ENCODE measurements around the gene TEF.

TEF gene

GRCh38 chr22:41354979-41355378 is 26.8 kb upstream of the TEF start:
- no peak for DNase-seq

DNA sequence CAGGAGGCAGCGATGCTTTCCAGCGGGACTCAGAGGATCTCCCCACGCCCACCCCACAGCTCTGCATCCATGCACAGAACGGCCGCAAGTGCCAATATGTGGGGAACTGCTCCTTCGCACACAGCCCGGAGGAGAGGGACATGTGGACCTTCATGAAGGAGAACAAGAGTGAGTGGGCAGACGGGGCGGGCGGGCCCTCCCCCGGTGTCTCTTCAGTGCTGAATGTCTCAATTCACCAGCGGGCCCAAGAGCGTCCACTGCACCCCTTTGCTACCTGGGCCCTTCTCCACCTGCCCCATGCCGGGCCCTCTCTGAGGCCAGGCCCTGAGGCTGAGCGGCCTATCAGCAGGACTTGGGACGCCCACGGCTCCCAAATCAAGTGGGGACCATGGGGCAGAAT is 25.8 kb upstream of the TEF start:
- DNase-seq: no peak

GRCh38 chr22:41356430-41357028 is 25.2 kb upstream of the TEF start:
- DNase-seq: no peak

DNA sequence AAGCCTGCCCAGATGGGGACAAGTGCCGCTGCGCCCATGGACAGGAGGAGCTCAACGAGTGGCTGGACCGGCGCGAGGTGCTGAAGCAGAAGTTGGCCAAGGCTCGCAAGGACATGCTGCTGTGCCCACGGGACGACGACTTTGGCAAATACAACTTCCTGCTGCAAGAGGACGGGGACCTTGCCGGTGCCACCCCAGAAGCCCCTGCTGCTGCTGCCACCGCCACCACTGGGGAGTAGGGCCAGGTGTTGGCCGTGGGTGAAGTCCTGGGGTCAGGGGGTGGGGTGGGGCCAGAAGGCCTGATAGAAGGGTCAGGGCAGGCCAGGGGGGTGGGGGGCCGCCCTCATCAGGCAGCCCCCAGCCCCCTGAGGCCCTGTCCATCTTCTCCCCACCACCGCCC is 24.6 kb upstream of the TEF start:
- no peak for DNase-seq

- no peak for DNase-seq
Observed at GRCh38 chr22:41358927-41359326, 22.8 kb upstream of the TEF start.

DNA sequence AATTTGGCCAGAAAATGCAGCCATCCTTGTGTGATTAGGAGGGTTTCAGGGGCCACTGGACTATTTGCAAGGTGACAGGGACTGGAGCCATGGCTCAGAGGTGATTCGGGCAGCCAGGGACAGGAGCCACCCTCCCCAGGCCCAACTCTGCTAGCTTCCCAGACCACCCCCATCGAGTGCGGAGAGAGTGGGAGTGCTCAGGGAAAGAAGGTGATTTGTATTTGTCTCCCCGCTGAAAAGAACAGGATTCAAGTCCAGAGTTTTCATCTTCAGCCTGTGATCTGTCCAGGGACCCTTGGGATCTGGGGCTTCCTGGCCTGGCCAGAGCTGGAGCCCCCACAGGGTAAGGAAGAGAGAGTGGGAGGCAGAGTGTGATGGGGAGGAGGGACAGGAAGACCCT is 22.4 kb upstream of the TEF start:
- DNase-seq: no peak

- no peak for DNase-seq
Observed at GRCh38 chr22:41360126-41360525, 21.6 kb upstream of the TEF start.

DNA sequence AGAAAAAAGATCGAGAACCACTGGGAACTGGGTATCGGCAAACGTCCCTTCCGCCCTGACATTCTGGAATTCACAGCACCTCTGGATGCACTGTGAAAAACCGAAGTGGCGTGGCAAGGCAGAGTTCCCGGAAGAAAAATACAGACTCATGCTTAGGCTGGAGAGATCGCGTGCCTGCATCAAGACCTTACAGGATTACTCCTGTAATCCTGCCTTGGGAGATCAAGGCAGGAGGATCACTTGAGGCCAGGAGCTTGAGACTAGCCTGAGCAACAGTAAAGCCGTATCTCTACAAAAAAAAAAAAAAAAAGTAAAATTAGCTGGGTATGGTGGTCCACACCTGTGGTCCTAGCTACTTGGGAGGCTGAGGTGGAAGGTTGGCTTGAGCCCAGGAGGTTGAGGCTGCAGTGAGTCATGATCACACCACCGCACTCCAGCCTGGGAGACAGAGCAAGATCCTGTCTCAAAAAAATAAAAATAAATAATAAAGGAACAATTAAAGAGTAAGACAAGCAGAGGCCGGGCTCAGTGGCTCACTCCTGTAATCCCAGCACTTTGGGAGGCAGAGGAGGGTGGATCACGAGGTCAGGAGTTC is 19.9 kb upstream of the TEF start:
- no peak for DNase-seq

DNA sequence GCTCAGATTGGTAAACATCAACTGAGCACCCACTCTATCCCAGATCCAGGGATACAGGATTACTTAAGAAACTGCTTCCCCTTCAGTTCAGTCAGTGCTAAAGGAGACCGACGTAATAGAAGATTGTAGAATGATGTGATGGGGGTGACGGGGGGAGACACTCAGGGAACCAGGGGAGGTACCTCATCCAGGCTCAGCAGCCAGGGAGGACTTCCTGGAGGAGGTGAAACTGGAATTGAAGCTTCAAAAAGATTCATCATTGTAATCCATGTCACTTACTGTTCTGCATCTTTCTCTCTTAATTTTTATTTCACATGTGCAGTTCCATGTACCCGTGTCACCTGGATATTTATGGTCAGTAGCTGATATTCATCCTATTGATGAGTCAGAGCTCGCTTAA is 19.1 kb upstream of the TEF start:
- DNase-seq: no peak

DNA sequence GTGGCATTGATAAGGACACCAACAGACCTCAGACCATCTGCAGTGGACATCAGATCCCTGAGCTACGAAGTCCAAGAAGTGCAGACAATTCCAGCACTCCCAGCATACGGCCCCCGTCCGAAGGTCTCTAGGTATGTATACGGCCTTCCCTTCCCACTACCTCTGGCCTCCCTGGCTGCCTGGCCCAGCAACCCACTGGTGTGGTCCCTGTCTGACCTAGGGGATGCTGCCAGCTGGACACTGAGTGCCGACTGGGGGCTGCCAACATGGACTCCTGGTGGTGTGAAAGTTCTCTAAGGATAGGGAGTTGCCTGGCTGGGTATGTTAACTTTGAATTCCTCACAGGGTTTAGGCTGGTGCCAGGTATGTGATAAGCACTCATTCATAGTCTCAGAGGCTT is 17.5 kb upstream of the TEF start:
- DNase-seq: no peak

GRCh38 chr22:41364955-41365354 is 16.8 kb upstream of the TEF start:
- no peak for DNase-seq

DNA sequence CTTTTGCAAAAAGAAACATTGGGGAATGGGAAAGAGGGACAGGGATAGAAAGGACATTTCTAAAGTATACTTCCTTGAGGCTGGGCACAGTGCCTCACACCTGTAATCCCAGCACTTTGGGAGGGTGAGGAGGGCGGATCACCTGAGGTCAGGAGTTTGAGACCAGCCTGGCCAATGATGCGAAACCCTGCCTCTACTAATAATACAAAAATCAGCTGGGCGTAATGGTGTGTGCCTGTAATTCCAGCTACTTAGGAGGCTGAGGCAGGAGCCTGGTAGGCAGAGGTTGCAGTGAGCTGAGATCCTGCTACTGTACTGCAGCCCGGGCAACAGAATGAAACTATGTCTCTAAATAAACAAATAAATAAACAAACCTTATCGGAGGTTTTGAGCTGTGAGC is 16.3 kb upstream of the TEF start:
- no peak for DNase-seq

GRCh38 chr22:41366323-41367029 is 15.3 kb upstream of the TEF start:
- no peak for DNase-seq

DNA sequence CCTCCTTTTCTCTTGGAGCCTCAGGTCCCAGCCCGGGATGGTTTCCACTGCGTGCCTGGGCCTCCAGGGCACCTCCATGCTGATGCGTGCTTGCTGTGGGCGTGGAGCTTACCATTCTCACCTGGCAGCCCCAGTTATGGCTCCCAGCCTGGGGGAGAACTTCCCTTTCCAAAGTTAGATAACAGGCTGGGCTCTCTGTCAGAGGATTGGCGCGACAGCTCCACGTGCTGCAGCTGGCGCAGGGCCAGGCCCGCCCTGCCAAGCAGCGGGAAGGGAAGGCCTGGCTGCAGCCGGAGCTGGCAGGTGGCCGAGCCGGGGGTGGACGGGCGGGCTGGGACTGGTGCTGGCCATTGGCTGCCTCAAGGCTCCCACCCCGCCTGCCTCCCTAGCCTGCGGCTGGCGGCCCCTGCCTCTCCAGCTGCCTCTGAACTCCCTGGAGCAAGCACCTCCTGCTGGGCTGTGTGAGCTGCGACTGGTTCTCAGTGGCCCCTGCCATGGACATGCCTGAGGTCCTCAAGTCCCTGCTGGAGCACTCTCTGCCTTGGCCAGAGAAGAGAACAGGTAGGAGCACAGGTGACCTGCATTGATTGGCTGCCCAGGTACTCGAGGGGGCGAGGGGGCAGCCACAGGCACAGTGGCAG is 14.6 kb upstream of the TEF start:
- peak; percentile 94 for DNase-seq

DNA sequence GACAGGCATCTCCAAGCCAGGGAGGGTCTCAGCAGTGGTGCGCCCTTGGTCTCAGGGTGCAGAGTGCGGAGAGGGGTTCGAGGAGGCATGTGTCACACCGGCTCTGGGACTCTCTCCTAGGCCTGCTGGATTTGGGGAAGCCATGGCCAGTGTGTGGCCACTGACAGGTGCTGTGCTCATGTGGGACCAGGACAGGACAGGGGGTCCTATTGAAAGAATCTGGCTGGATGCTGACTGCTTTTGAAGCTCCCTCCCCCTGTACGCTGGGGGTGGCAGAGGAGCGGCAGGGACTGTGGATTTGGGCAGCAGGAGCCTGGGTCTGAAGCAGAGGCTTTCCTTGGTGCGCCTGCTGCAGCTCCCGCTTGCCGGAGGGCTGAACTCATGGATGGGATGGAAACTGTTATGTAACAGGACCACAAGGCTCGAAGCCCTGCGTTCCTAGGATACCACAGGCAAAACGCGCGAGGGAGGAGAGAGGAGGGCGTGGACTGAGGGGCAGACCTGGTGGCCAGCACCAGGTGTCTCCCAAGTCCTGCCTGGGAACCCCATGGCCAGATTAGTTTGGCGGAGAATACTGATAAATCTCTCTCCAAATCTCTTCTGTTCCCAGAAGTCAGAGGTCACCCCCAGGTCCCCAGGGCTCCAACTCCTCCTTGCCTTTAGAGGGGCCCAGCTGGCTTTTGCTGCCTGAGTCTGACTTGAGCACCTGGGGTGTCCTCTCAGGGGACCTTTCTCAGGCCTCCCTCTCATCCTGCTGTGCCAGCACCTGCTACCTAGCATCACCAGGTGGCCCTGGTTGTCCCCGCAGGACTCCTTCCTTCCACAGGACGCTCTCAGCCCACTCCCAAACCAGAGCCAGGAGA is 13.8 kb upstream of the TEF start:
- DNase-seq: no peak

DNA sequence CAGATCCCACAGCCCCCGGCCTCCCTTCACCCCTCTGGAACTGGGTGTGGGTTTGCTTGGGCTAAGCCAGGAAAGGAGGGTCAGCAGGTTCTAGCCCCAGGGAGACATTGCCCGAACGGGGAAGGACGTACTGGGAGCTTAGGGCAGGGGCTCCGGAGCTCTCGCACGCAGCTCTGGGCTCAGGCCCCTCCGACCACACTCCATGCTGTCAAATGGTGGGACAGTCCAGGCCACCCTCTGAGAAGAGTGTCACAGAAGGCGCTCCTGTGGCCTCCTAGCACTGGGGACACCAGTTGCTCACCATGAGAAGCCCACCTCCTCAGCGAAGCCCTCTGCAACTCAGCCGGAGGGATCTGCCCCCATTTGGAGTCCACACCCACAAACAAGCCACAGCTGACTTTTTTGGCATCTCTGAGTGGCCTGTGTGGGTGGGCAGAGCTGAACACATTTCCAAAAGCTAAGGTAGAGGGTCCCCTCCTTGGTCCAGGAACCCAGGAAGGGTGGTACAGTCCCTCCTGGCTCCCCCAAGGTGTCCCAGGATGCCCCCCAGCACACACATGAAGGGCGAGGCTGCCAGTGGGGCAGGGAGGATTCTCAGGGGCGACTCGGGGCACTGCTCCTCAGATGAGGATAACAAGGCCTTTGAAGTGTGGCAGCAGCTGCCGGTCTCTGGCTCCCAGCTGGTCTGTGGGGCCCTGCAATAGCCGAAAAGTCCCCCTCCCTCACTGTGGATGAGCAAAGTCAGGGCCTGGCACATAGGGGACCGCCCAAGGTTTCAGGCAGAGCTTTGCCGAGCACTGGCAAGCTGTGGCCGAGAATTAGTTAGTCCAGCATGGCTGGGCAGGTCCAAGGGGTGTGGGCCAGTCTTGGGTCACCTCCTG is 13.0 kb upstream of the TEF start:
- no peak for DNase-seq

DNA sequence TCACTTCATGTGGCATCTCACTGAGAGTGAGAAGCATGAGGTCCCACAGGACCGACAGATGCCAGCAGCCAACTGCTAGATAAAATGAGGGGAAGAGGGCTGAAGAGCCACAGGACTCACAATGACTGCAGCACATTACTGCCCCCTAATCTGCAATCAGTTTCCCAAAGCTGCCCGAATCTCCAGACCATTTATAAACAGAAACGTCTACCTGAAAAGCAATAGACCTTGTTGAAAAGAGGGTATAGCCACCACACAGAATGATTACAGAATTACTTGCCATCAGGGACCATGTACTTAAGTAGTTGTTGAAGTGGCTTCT is 12.4 kb upstream of the TEF start:
- DNase-seq: no peak

DNA sequence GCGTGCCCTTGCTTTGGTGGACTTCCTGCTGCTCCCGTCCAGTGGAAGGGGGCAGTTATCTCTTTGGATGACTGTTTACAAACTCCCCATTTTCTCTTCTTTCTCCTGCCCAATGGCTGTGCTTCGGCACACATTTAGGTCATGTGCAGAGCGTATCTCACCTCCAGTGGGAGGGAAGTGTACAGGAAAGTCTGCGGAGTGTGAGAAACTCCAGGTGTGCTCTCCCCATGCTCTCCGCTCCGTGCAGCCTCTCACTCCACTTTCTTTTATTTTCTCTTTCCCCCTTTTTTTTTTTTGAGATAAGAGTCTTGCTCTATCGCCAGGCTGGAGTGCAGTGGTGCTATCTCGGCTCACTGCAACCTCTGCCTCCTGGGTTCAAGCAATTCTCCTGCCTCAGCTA is 11.9 kb upstream of the TEF start:
- DNase-seq: no peak

- DNase-seq: no peak
Observed at GRCh38 chr22:41377846-41378245, 3.9 kb upstream of the TEF start.

- no peak for DNase-seq
Observed at GRCh38 chr22:41380993-41381328, 781 bp upstream of the TEF start.

DNA sequence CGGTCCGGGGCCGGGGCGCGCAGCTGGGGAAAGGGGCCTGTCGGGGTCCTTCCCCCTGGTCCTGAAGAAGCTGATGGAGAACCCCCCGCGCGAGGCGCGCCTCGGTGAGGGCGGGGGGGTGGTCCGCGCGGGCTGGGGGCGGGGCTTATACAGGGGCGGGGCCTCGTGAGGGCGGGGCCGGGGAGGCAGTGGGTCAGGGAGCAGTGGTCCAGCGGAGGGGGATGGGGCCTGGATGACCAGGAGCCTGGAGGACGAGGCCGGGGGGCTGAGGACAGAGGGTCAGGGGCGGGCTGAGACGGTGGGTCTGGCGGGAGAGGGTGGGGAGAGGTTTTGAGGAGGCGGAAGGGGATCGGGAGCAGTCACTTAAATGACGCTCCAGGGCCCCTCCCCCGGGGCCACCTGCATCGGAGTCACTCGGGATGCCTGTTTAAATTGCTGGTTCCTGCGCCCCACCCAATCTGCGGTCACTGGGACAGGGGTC is 396 bp downstream of the TEF start:
- DNase-seq: no peak

- no peak for DNase-seq
Observed at GRCh38 chr22:41382610-41383009, 868 bp downstream of the TEF start.

All from NCI-H510A (cell line).